ENCODE results near the gene CAPS.
A peak's percentile ranks its signal among the peaks of the same experiment; 100 is the strongest.
"Not testable (repeated sequence)": the region's sequence is repeated elsewhere in the genome, so short reads cannot be mapped to it uniquely, and the experiment has no call there.

Gene CAPS

GRCh38 chr19:5884065-5884811 lies 29.8 kb upstream of the CAPS start:
- H3K4me1 Mint-ChIP-seq; H3K4me3 Mint-ChIP-seq; ATAC-seq; H3K9me3 Mint-ChIP-seq; H3K27ac Mint-ChIP-seq; DNase-seq (ENCODE audit: low spot score in 2 of 2); H3K36me3 Mint-ChIP-seq: not testable (repeated sequence)

GRCh38 chr19:5889288-5889971 lies 24.6 kb upstream of the CAPS start:
- peak overlapping the region; percentile 34 for H3K27ac Mint-ChIP-seq
- H3K4me3 Mint-ChIP-seq = no peak overlapping the region
- H3K4me1 Mint-ChIP-seq = peaks cover 12% of the 10 kb centered on the region
- ATAC-seq (peak; percentile 3), DNase-seq (ENCODE audit: low spot score in 2 of 2) (no peak)
- peaks cover 21% of the 10 kb centered on the region for H3K36me3 Mint-ChIP-seq
- H3K9me3 Mint-ChIP-seq = no peaks in the 10 kb centered on the region

- Mint-ChIP-seq H3K9me3 (no peaks in the 10 kb centered on the region), H3K36me3 (peaks cover 21% of the 10 kb centered on the region), H3K27ac (no peak overlapping the region), H3K4me1 (peaks cover 12% of the 10 kb centered on the region), H3K4me3 (no peak overlapping the region)
- DNase-seq (ENCODE audit: low spot score in 2 of 2) = no peak
- peak; percentile 15 for ATAC-seq
Measured at GRCh38 chr19:5890099-5890498, 24.0 kb upstream of the CAPS start.

- ATAC-seq (no peak), DNase-seq (ENCODE audit: low spot score in 2 of 2) (no peak)
- Mint-ChIP-seq H3K4me3 (no peak overlapping the region), H3K9me3 (no peaks in the 10 kb centered on the region), H3K27ac (no peak overlapping the region), H3K4me1 (peaks cover 12% of the 10 kb centered on the region), H3K36me3 (peaks cover 27% of the 10 kb centered on the region)
Measured at GRCh38 chr19:5891572-5891937, 22.5 kb upstream of the CAPS start.

- H3K9me3 Mint-ChIP-seq = no peaks in the 10 kb centered on the region
- ATAC-seq = peak; percentile 45
- H3K4me3 Mint-ChIP-seq = no peak overlapping the region
- DNase-seq (ENCODE audit: low spot score in 2 of 2) = no peak
- peaks cover 27% of the 10 kb centered on the region for H3K36me3 Mint-ChIP-seq
- H3K27ac Mint-ChIP-seq = no peak overlapping the region
- peaks cover 12% of the 10 kb centered on the region for H3K4me1 Mint-ChIP-seq
Measured at GRCh38 chr19:5891938-5892771, 21.9 kb upstream of the CAPS start.

GRCh38 chr19:5892772-5893275 lies 21.2 kb upstream of the CAPS start:
- Mint-ChIP-seq H3K27ac (no peak overlapping the region), H3K9me3 (no peaks in the 10 kb centered on the region), H3K4me3 (no peak overlapping the region), H3K36me3 (peaks cover 26% of the 10 kb centered on the region), H3K4me1 (peaks cover 12% of the 10 kb centered on the region)
- ATAC-seq = no peak
- no peak for DNase-seq (ENCODE audit: low spot score in 2 of 2)

GRCh38 chr19:5893296-5893903 lies 20.7 kb upstream of the CAPS start:
- Mint-ChIP-seq H3K9me3 (no peaks in the 10 kb centered on the region), H3K4me1 (peaks cover 12% of the 10 kb centered on the region), H3K36me3 (peaks cover 27% of the 10 kb centered on the region), H3K27ac (no peak overlapping the region), H3K4me3 (no peak overlapping the region)
- no peak for DNase-seq (ENCODE audit: low spot score in 2 of 2)
- no peak for ATAC-seq

- peaks cover 27% of the 10 kb centered on the region for H3K36me3 Mint-ChIP-seq
- H3K4me3 Mint-ChIP-seq = no peak overlapping the region
- DNase-seq (ENCODE audit: low spot score in 2 of 2) = no peak
- peaks cover 12% of the 10 kb centered on the region for H3K4me1 Mint-ChIP-seq
- ATAC-seq = no peak
- no peak overlapping the region for H3K27ac Mint-ChIP-seq
- no peaks in the 10 kb centered on the region for H3K9me3 Mint-ChIP-seq
Measured at GRCh38 chr19:5893907-5894703, 19.9 kb upstream of the CAPS start.

- no peak for DNase-seq (ENCODE audit: low spot score in 2 of 2)
- Mint-ChIP-seq H3K4me3 (no peak overlapping the region), H3K36me3 (peaks cover 23% of the 10 kb centered on the region), H3K9me3 (no peaks in the 10 kb centered on the region), H3K27ac (no peak overlapping the region), H3K4me1 (peaks cover 7% of the 10 kb centered on the region)
- no peak for ATAC-seq
Measured at GRCh38 chr19:5894704-5895349, 19.2 kb upstream of the CAPS start.

- H3K27ac Mint-ChIP-seq = peak overlapping the region; percentile 56
- no peak overlapping the region for H3K4me3 Mint-ChIP-seq
- H3K4me1 Mint-ChIP-seq = peaks cover 12% of the 10 kb centered on the region
- H3K9me3 Mint-ChIP-seq = no peaks in the 10 kb centered on the region
- peaks cover 27% of the 10 kb centered on the region for H3K36me3 Mint-ChIP-seq
- ATAC-seq (no peak), DNase-seq (ENCODE audit: low spot score in 2 of 2) (no peak)
Measured at GRCh38 chr19:5895409-5895808, 18.6 kb upstream of the CAPS start.

GRCh38 chr19:5895890-5896289 lies 18.2 kb upstream of the CAPS start:
- Mint-ChIP-seq H3K36me3 (peaks cover 31% of the 10 kb centered on the region), H3K9me3 (no peaks in the 10 kb centered on the region), H3K4me1 (peaks cover 14% of the 10 kb centered on the region), H3K4me3 (no peak overlapping the region), H3K27ac (peak overlapping the region; percentile 56)
- ATAC-seq (no peak), DNase-seq (ENCODE audit: low spot score in 2 of 2) (no peak)

GRCh38 chr19:5896365-5897076 lies 17.5 kb upstream of the CAPS start:
- ATAC-seq (no peak), DNase-seq (ENCODE audit: low spot score in 2 of 2) (no peak)
- Mint-ChIP-seq H3K9me3 (no peaks in the 10 kb centered on the region), H3K36me3 (peaks cover 32% of the 10 kb centered on the region), H3K27ac (no peak overlapping the region), H3K4me3 (no peak overlapping the region), H3K4me1 (peaks cover 21% of the 10 kb centered on the region)

GRCh38 chr19:5897189-5897969 lies 16.7 kb upstream of the CAPS start:
- H3K9me3 Mint-ChIP-seq = no peaks in the 10 kb centered on the region
- no peak for DNase-seq (ENCODE audit: low spot score in 2 of 2)
- no peak for ATAC-seq
- H3K27ac Mint-ChIP-seq = peak overlapping the region; percentile 78
- peaks cover 38% of the 10 kb centered on the region for H3K36me3 Mint-ChIP-seq
- H3K4me1 Mint-ChIP-seq = peaks cover 15% of the 10 kb centered on the region
- H3K4me3 Mint-ChIP-seq = no peak overlapping the region
